GM18861 (cell line): ENCODE measurements around the gene MGAT4C.

ENCODE experiments used
- ATAC-seq: cut with Tn5 transposase; IDR thresholded peaks from one replicate; pipeline ENCODE4 v1.9.1; 2021; ENCODE audit not compliant: unreplicated experiment

The MGAT4C gene

DNA sequence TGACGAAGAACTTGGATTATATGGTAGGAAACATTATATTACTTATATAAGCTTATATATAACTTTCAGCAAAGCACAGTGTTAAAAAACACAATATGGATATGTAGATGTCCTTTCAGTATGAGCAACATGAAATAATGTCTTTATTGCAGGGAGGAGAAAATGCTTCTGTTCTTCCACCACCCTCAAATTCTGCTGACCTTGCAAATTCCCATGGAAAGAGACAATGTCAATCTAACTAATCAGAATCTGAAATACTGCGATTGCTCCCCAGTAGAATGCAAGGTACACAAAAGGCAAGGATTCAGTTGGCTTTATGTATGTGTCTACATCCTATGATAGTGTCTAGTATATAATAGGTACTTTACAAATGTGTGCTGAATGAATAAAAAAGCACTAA is 26.4 kb downstream of the MGAT4C start:
- ATAC-seq, result no peak

DNA sequence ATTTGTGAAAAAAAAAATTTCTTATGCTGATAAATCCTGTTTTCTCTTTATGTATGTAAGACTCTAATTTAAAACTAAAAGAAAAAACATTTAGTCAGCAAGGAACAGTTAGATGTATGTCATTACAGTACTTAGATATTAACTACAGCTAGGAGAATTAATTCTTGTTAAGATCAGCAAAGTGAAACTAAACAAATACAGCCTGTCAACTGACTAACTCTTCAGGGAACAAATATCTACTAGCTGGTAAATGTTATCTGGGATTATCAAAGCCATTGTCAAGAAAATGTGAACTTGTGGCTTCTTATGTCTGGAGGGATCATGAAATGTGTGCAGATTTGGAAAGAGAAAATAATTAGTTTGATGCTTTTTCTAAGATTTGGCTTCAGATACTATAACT is 27.5 kb downstream of the MGAT4C start:
- no peak for ATAC-seq

DNA sequence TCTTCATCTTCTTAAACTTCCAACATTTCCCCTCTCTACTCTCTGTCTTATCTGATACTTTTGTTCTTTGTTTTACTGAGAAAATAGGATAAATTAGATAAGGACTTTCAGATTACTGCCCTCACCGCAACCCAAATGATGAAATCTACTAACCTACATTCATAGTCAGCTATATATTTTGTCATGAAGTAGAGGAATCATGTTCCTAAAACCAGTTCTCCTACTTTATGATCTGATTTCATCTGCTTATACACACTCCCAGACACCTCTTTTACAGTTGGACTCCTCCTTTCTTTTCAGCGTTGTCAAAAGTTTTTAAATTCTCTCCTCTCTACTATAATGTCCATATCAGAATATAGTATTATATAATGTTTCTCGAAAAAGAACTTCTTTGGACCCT is 29.7 kb downstream of the MGAT4C start:
- no peak for ATAC-seq

DNA sequence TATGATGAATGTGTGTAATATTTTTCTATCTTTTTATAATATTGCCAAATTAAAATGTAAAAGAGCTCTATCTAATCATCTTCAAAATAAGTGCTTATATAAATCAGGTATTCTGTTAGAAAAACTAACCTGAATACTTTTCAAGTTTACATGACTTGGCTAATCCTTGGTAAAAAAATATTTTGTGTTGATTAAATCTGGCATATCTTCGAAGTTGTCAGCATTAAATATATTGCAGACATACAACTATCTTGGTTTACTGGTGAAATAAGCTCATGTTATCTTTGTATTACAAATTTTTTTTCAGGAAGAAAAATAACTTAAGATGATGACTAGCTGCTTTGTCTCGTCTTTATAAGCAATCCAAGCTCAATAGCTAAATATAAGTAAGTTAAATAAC is 39.6 kb downstream of the MGAT4C start:
- ATAC-seq, result no peak

DNA sequence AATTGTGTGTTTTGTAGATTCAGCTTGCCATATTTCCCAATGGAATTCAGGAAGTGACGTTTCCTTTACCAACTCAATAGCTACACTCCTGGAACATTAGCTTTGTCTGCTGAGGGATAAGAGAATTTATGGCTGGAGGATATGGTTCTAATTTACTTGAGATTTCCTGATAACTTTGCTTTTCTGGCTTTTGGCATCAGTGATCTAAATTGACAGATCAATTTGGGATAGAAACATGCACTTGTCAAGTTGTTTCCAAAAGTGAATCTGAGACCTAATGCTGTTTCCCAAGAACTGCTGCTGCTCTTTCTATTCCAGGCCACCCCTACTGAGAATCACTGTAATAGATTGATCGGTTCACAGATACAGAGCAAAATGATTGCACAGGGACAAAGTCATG is 43.2 kb downstream of the MGAT4C start:
- ATAC-seq, result no peak

DNA sequence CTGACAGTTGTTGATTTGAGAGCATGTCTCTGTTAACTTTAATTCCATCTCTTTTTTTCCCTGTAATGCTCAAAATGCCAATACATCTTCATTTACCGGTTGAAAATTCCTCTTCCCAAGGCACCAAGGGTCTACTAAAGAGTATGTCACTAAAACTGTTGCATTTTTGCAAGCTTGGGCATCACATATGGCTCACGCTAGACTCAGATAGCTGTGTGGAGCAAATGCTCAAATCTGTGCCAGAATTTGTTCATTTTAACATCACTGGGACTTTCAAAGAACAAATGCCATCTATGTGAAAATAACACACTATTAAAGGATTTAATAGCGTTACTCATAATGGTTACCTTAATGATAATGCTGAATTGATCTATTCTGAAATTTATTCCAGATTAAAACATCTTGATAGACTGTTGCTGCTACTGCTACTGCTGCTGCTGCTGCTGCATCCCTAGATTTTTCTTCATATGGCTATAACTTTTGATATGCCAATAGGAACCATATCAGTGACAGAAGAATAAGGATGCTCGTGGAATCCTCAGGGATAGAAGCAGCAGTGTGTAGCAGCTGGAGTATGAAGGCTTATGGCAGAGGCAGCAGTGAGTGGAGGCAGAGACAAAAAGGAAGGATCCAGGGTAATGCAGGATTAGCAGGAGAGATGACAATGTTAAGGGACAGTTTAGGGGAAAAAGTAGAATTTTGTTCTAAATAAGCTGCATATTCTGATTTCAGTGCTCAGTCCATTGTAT is 57.3 kb downstream of the MGAT4C start:
- no peak for ATAC-seq

DNA sequence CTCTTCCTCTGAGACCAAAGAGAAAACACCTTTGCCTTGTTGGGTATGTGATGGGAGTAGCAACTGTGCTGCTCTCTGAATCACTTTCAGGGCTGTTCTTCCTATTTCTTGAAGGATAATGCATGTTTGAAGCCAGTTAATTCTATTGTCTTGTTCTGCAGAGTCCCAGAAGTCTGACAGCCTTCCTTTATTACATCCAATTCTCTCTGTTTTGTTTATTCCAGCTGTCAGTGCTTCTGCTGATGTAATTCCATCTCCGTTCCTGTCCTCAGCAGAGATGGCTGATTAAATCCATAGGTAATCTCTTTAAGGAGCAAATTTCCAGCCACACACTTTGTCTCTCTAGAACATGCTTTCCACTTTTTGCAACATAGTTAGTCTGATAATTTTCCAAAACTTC is 59.7 kb downstream of the MGAT4C start:
- ATAC-seq, result no peak

DNA sequence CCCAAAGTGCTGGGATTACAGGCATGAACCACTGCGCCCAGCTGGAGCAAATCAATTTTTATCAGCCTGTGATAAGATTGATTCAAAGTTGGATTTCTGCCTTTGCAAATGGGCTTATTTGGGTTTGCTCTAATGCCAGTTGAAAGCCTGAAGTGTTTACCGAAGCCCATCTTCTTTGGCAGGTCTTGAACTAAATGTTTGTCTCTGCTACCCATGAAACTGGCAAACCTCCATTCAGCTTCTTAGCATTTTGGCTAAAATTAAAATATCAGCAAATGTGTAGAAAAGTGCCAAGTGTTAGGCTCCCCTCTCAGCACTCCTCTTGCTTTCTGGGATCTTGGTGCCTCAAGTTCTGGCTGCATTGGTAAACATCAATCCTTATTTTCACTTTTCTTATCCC is 61.5 kb downstream of the MGAT4C start:
- ATAC-seq, result no peak

DNA sequence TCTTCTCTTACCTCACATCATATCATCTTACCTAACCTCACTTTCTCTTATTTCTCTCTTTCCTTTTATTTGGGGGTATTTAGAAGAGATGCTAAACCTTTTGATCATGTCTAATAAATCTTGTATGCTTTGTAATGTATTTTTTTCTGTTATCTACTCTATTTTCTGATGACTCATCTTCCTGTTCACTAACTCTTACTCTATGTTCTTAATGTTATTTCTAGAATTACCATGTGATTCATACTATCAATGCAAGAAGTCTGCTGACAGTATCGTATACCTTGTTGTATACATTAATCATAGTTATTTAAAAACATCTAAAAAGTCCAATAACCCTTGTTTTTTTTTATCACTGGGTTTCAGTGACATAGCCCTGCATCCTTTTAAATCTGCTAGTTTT is 62.3 kb downstream of the MGAT4C start:
- ATAC-seq, result no peak

DNA sequence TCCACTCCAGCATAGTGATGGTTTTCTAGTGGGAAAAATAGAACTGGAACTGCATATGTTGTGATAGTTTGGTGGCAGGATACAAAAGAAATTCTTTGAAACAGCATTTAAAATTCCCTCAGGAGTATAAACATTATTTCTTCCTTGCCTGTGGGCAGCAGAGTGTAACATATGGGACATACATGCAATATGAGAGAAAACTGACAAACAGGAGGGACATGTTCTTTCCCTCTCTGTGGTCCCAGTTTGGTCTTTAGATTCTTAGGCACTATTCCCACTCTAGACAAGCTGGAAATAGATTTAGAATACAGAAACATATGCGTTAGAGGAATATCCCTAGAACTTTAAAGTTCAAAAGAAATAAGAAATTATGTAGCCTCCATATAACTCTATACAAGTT is 68.0 kb downstream of the MGAT4C start:
- no peak for ATAC-seq

DNA sequence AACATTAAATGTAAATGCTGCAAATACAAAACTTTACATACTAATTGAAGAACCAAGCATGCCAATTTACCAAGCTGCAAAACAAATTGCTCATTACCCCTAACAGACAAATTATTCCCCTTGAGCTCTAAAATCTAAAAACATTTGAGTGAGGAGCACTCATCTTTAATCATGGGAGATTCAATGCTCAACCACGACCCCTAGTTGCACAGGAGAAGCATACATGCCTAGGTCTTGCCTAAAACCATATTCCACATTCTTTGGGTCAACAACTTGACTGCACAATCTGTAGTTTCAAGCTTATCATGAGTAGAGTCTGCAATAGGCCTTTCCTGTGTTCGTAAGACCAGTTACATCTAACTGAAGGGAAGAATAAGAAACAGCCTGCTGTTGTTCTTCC is 69.7 kb downstream of the MGAT4C start:
- no peak for ATAC-seq

DNA sequence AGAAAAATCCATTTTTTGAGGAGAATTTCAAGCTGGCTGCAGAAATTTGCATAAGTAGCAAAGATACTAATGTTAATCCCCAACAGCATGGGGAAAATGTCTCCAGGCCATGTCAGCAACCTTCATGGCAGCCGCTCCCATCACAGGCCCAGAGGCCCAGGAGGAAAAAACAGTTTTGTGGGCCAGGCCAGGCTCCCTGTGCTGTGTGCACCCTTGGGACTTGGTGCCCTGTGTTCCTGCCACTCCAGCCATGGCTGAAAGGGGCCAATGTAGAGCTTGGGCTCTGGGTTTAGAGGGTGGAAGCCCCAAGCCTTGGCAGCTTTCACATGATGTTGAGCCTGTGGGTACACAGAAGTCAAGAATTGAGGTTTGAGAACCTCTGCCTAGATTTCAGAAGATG is 76.3 kb downstream of the MGAT4C start:
- no peak for ATAC-seq

DNA sequence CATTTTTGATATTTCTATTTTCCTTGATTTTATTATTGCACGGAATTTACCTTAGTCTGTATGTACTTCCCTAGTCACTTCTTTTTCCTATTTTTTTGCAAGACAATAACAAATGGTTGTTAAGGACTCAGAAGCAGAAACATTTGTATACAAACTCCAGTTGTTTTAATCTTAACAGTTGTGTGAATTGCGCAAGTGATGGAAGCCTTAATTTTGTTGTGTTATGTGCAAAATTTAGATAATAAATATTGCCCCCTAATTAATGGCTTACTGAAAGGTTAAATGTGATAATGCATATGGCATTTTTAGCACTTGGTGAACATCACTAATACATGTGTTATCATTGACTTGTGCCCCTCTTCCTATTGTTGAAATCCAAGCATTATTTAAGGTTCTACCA is 82.0 kb downstream of the MGAT4C start:
- ATAC-seq, result no peak

DNA sequence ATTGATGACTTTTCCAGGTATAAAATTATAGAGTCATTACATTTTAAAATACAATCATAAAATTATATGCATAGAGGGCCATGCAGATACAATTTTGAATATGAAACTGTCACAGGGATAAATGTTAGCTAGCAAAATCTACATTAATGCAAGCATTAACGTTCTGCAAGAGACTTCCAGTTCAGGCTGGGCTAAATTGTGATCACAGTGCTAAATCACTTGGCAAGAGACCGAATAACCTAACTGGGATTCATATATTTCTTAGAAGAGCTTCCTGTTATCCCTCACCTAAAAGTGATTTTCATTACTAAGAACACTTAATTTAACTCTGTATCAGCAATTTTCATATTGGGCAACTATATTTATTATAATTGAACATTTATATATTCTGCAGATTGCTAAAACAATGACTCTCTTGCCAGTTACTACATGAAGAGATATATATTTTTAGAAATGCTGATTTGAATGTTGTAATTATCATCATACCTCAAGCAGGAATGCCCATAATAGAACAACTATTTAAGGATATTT is 83.2 kb downstream of the MGAT4C start:
- ATAC-seq, result no peak

DNA sequence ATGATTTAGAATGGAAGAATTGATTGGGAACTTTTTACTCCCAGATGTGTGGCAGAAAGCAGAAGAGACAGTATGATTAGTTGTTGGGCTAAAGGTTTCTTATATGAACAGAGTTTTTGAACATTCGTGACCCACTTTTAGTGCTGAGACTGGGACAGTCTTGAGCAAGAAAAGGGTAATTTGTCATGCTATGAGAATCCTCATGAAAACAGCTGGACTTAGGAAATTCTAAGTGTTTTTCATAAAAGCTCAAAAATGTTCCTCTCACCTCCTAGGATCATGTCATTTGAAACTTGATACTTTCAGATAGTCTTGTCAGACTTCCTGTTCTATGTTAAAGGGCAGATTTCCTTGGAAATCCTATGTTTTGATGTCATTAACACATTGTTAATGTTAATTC is 86.1 kb downstream of the MGAT4C start:
- no peak for ATAC-seq

DNA sequence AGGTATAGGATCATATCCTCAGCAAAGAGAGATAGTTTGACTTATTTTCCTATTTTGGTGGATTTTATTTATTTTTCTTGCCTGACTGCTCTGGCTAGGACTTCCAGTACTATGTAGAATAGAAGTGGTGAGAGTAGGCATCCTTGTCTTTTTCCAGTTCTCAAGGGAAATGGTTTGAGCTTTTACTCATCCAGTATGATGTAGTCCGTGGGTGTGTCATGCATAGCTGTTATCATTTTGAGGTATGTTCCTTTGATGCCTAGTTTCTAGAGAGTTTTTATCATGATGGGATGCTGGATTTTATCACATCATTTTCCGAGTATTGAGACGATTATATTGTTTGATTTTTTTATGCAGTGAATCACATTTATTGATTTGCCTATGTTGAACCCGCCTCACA is 97.2 kb downstream of the MGAT4C start:
- no peak for ATAC-seq

DNA sequence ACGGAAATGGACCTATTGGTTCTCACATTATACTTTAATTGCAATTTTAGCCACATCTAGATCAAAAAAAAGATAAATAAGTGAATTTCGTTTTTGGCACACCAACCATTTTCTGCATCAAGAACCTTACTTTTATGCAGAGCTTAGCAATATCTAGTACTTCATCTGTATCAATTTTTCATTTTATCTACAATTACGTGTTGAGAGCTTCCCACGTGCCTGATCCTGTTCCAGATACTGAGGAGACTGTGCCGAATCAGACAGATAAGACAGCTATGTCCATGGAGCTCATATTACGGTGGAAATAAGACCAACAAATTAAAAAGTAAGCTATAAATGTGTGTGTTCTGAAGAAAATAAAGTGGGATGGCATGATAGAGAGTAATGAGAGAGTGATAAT is 101.6 kb downstream of the MGAT4C start:
- no peak for ATAC-seq

DNA sequence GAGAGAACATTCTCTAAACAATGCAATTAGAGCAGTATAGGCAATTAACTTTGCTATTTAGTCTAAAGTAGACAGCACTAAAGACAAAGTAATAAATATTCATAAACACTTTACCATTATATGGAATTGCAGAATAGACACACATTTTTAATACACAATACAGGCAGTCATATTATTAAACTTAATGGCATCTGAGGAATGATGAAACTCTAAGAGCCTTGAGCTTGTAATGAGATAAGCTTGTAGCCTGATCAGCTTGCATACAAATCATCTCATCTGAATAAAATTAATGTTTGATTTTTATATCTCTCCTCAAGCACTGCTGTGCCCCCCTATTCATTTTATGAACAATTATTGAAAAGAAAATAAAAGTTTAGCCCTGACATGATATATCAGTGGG is 107.6 kb downstream of the MGAT4C start:
- ATAC-seq, result no peak

DNA sequence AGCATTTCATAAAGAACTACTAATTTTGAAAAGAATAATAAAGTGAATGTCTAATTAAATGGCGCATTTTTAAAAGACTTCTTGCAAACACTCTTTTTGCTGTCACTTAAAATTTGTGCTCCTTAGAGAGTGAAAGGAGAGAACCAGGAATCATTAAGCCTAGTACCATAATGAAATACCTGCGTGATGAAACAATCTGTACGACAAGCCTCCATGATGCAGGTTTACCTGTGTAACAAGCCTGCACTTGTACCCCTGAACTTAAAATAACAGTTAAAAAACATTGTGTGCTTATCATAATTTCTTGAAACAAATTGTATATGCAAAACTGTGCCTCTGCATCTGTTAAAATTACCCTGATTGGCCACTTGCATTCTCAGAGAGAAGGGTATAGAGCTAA is 108.1 kb downstream of the MGAT4C start:
- no peak for ATAC-seq

DNA sequence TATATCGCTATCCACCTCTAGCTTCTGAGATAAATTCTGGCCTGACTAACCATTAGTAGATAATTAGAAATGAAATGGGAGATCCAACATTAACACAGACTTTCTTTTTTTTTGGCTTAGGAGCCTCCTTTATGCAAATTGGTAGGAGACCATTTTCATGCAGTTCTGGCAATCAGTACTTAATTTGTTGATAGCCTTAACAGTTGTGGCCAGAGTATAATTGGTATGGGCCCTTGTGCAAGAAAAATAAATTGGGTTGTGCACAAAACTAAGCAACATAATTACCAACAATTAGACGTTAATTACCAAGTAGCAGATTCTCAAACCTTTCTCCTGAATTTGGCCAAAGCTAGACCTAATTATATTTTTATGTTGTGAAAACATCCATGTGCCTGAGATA is 111.0 kb downstream of the MGAT4C start:
- no peak for ATAC-seq

DNA sequence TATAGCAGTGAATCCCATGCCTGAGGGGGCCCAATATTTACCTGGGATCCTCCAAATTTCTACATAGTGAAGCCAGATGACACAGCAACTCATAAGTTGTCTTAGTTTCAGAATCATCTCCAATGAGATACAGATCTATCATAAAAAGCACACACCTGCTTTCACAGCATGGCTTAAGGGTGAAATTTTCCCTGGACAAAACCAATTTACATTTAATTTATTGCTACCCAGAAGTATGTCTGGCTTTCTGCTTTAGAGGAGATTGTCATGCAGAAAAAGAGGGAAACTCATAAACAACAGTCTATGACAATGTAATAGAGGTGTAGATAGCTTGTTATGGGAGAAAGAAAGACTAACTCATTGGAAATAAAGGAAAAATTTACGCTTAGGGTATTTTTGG is 113.0 kb downstream of the MGAT4C start:
- no peak for ATAC-seq

DNA sequence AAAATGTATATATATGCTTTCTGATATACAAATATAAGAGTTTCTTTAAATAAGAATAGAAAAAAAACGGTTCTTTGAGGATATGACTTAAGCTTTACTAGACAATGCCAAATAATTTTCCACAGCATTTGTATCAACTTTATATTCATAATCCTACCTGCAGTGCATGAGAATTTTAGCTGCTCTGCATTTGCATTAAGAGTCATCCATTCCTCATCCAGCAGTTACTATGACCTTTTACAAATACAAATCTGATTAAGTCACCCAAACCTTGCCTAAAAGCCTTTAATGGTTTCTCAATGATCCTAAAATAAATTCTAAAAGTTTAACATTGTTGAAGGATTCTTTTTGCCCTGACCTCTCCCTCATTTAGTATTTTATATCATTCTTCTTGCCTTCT is 116.5 kb downstream of the MGAT4C start:
- no peak for ATAC-seq

DNA sequence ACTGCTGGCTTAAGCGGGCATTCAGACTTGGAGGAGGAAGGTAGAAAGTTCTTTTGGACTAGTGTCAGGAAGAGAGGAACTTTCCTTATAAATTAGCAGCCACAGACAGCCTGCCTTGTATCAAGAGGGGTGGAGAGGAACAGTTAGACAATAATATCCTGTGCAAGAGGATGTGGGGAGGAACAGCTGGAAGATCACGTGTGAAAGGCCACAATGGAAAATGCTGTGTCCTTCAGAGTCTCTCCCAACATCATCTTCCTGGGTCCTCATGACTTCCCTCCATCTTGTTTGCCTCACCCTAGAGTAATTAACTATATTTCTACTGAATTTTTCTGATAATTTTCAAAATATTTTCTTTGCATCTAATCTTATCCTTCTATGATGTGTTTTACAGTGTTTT is 117.4 kb downstream of the MGAT4C start:
- ATAC-seq, result no peak
